T-helper 1 cell (primary cell): ENCODE data around the gene RHO.

Experiments used
- DNase-seq, 5 donors: peaks; one replicate each; pipeline ENCODE4 v3.0.0-alpha.2; 2012 to 2020

The RHO gene

GRCh38 chr3:129520960-129521359, 7.5 kb upstream of the RHO start:
- DNase-seq: no peak

- DNase-seq: no peak
Observed at GRCh38 chr3:129521611-129522010, 6.8 kb upstream of the RHO start.

GRCh38 chr3:129522953-129523352, 5.5 kb upstream of the RHO start:
- no peak for DNase-seq

- no peak for DNase-seq
Observed at GRCh38 chr3:129524081-129524480, 4.4 kb upstream of the RHO start.

GRCh38 chr3:129525341-129525968, 3.0 kb upstream of the RHO start:
- no peak for DNase-seq

GRCh38 chr3:129526121-129526900, 2.1 kb upstream of the RHO start:
- DNase-seq: no peak

- DNase-seq: no peak
Observed at GRCh38 chr3:129527262-129527661, 1.2 kb upstream of the RHO start.

GRCh38 chr3:129529436-129530210, 1.2 kb downstream of the RHO start:
- no peak for DNase-seq

- no peak for DNase-seq
Observed at GRCh38 chr3:129530251-129530791, 1.9 kb downstream of the RHO start.

- no peak for DNase-seq
Observed at GRCh38 chr3:129530821-129531220, 2.4 kb downstream of the RHO start.

- no peak for DNase-seq
Observed at GRCh38 chr3:129531699-129532098, 3.3 kb downstream of the RHO start.

- DNase-seq: no peak
Observed at GRCh38 chr3:129532261-129532660, 3.8 kb downstream of the RHO start.

- no peak for DNase-seq
Observed at GRCh38 chr3:129533406-129533805, 5.0 kb downstream of the RHO start.

GRCh38 chr3:129534428-129535027, 6.1 kb downstream of the RHO start:
- DNase-seq: no peak

- no peak for DNase-seq
Observed at GRCh38 chr3:129535075-129535474, 6.6 kb downstream of the RHO start.

- no peak for DNase-seq
Observed at GRCh38 chr3:129536374-129536667, 7.9 kb downstream of the RHO start.

- DNase-seq: no peak
Observed at GRCh38 chr3:129536804-129537203, 8.4 kb downstream of the RHO start.

- no peak for DNase-seq
Observed at GRCh38 chr3:129539206-129539605, 10.8 kb downstream of the RHO start.

GRCh38 chr3:129540776-129541516, 12.5 kb downstream of the RHO start:
- no peak for DNase-seq

- DNase-seq: no peak
Observed at GRCh38 chr3:129542747-129543146, 14.3 kb downstream of the RHO start.

GRCh38 chr3:129543156-129543790, 14.8 kb downstream of the RHO start, which contains the start of gene H1-8:
H1-8 (plus strand) TSS chr3:129543175; CDS start chr3:129543219, 44 bp downstream.
- DNase-seq: no peak

- DNase-seq: no peak
Observed at GRCh38 chr3:129543999-129544398, 15.6 kb downstream of the RHO start.
